Breast epithelium (tissue), 4 donors: ENCODE measurements around the gene SPSB1. TPM values are rescaled to one million over a fixed set of nuclear protein-coding genes. Genes with fewer than 3 reads are reported as not detected.

Experiments
- DNase-seq, 2 donors: peaks; one replicate each; pipeline ENCODE4 v3.0.0-alpha.2; 2019; ENCODE audit warnings: low spot score in 2 of 2
- H3K27ac ChIP-seq, 2 donors: fragments of 200-600 bp; sonication (generic) in 1 of 2; one replicate each; pipeline ENCODE4 v1.5.1; 2016 to 2019; ENCODE audit warnings: mild to moderate bottlenecking in 1 of 2
- H3K27me3 ChIP-seq, 2 donors: fragments of 200-600 bp; sonication (generic) in 1 of 2; one replicate each; pipeline versions ENCODE4 v1.5.1 to v1.6.0; 2017 to 2019; ENCODE audit warnings: control low read depth in 1 of 2, mild to moderate bottlenecking in 1 of 2
- H3K36me3 ChIP-seq: fragments of 200-600 bp; one replicate; pipeline ENCODE4 v1.5.1; 2019
- H3K4me1 ChIP-seq, 2 donors: fragments of 200-600 bp; sonication (generic); one replicate each; pipeline ENCODE4 v1.5.1; 2016 to 2019; ENCODE audit warnings: control low read depth in 1 of 2
- H3K4me3 ChIP-seq, 3 donors: fragments of 200-600 bp; sonication (generic); 1 replicate in 2 of 3; 2 replicates in 1 of 3; pipeline ENCODE4 v1.5.1; 2016 to 2019; ENCODE audit warnings: mild to moderate bottlenecking in 3 of 3, moderate library complexity in 2 of 3
- H3K9me3 ChIP-seq, 2 donors: fragments of 200-600 bp; sonication (generic) in 1 of 2; one replicate each; pipeline ENCODE4 v1.5.1; 2016 to 2019; ENCODE audit warnings: control low read depth in 1 of 2
- POLR2A ChIP-seq: fragments of 450-650 bp; IDR thresholded peaks from one replicate; pipeline ENCODE4 v1.6.1; 2016; ENCODE audit warnings: antibody characterized with exemption, mild to moderate bottlenecking, moderate library complexity
- POLR2AphosphoS5 ChIP-seq, 3 donors: sonication (generic); formaldehyde crosslinking; IDR thresholded peaks; one replicate each; pipeline ENCODE4 v1.6.1; 2017; ENCODE audit warnings: antibody characterized with exemption in 3 of 3
- intact Hi-C: fragments of 100-400 bp; cut with DNase I; formaldehyde crosslinking; loops from one replicate; pipeline ENCODE4 v1.15.1; 2023; ENCODE audit warnings: low total_unique reads
- total RNA-seq, 3 donors: library from RNA; depleted of rRNA; stranded (reverse); fragments of >200 nt; gene quantifications; one replicate each; pipeline ENCODE4 v1.1.0, GENCODE V29; 2016
- TF ChIP-seq, protein P1 (sequence below), 3 donors: fragments of 450-650 bp; IDR thresholded peaks; one replicate each; pipeline ENCODE4 v1.5.1; 2016 to 2017; ENCODE audit warnings: antibody characterized with exemption in 3 of 3, mild to moderate bottlenecking in 3 of 3, moderate library complexity in 3 of 3

The SPSB1 gene
- total RNA-seq, 3 donors from 2014 or later, result 30.6 to 52.5 (median 34.4) TPM

DNA sequence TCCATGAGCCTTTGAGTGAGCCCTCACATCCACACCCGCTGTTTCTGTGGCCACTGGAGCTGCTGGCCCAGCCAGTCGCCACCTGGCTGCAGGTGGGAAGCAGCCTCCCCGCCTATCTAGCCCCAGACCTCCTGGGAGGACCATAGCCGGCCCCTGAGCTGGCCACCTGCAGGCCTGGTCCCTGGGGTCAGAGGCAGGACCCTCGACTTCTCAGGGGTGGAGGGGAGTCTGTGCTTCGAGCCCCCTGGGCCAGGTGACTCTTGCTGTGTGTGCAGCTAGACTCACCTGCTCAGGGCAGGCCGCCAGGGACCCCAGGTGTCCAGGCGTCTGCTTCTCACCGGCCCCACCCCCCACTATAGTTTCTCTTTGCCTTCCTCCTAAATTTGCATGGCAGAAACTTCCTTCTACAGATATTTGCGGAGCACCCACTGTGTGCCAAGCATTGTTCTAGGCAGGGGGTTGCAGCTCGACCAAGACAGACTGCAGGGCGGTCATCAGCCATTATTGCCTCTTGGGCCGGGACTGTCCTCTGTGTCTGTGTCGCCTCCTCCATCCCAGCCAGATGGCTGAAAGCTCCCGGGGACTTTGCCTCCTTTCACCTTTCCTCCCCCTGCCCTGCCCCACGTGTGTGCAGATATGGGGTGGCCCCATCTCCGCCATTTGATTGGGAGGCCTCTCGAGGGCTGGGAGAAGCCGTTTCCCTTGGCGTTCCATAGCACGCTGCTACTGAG lies 27.3 kb downstream of the SPSB1 start:
- H3K9me3 ChIP-seq, result no peaks in the 10 kb centered on the region
- H3K4me1 ChIP-seq, result peaks cover 2 to 3% of the 10 kb centered on the region in 2 donors
- no peaks in the 10 kb centered on the region for H3K27me3 ChIP-seq
- H3K27ac ChIP-seq, result no peak overlapping the region
- no peak for TF ChIP-seq POLR2A
- DNase-seq, result no peak
- H3K36me3 ChIP-seq, result no peaks in the 10 kb centered on the region
- no peak overlapping the region for H3K4me3 ChIP-seq
- intact Hi-C loops, result loop anchor here (5.0 kb wide), 1 partner anchor 867 kb away; no protein-coding TSS in a partner anchor

GRCh38 chr1:9320520-9321479 lies 28.1 kb downstream of the SPSB1 start:
- H3K27me3 ChIP-seq, result no peaks in the 10 kb centered on the region
- TF ChIP-seq POLR2A (no peak), POLR2AphosphoS5 (IDR thresholded peaks at IDR 0.05) (no peak)
- TF ChIP-seq, protein P1, sequence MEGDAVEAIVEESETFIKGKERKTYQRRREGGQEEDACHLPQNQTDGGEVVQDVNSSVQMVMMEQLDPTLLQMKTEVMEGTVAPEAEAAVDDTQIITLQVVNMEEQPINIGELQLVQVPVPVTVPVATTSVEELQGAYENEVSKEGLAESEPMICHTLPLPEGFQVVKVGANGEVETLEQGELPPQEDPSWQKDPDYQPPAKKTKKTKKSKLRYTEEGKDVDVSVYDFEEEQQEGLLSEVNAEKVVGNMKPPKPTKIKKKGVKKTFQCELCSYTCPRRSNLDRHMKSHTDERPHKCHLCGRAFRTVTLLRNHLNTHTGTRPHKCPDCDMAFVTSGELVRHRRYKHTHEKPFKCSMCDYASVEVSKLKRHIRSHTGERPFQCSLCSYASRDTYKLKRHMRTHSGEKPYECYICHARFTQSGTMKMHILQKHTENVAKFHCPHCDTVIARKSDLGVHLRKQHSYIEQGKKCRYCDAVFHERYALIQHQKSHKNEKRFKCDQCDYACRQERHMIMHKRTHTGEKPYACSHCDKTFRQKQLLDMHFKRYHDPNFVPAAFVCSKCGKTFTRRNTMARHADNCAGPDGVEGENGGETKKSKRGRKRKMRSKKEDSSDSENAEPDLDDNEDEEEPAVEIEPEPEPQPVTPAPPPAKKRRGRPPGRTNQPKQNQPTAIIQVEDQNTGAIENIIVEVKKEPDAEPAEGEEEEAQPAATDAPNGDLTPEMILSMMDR (IDR thresholded peaks at IDR 0.05), result no peak
- H3K4me3 ChIP-seq, result peak overlapping the region in 1 of 3 donors; percentile 16
- no peaks in the 10 kb centered on the region for H3K9me3 ChIP-seq
- peaks cover 9 to 12% of the 10 kb centered on the region in 2 donors for H3K4me1 ChIP-seq
- no peaks in the 10 kb centered on the region for H3K36me3 ChIP-seq
- no peak for DNase-seq
- peak overlapping the region; percentile 34 to 43 for H3K27ac ChIP-seq
- intact Hi-C loops, result no loop called here

DNA sequence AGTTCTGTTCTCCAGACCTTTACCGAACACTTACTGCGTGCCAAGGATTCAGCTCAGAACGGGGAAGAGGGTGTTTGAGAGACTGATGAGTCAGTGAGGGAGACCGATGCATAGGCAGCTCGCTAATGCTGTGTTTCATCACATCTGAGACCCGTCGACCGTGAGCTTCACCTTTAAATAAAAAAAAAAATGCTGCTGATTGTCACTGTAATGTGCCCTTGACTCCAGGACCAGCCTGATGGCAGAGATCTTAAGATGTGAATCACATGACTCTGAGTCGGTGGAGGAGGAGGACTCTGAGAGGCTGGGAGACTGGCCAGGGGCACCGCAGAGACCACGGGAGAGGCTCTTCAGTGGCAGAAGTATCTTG lies 28.8 kb downstream of the SPSB1 start:
- Histone ChIP-seq H3K9me3 (no peaks in the 10 kb centered on the region), H3K4me3 (peak overlapping the region in 1 of 3 donors; percentile 16), H3K27ac (peak overlapping the region; percentile 14 to 34), H3K36me3 (no peaks in the 10 kb centered on the region), H3K4me1 (peaks cover 9 to 18% of the 10 kb centered on the region in 2 donors), H3K27me3 (no peaks in the 10 kb centered on the region)
- intact Hi-C loops, result no loop called here
- no peak for DNase-seq
- TF ChIP-seq POLR2AphosphoS5 (IDR thresholded peaks at IDR 0.05), result no peak
- TF ChIP-seq POLR2A, result no peak
- TF ChIP-seq, protein P1 (IDR thresholded peaks at IDR 0.05), result no peak

GRCh38 chr1:9321986-9322660 lies 29.4 kb downstream of the SPSB1 start:
- no peak for TF ChIP-seq POLR2AphosphoS5 (IDR thresholded peaks at IDR 0.05)
- TF ChIP-seq, protein P1 (IDR thresholded peaks at IDR 0.05), result no peak
- peaks cover 9 to 18% of the 10 kb centered on the region in 2 donors for H3K4me1 ChIP-seq

GRCh38 chr1:9322661-9323244 lies 30.1 kb downstream of the SPSB1 start:
- Histone ChIP-seq H3K9me3 (no peaks in the 10 kb centered on the region), H3K27ac (no peak overlapping the region), H3K36me3 (no peaks in the 10 kb centered on the region), H3K4me1 (peaks cover 9 to 18% of the 10 kb centered on the region in 2 donors), H3K27me3 (no peaks in the 10 kb centered on the region), H3K4me3 (no peak overlapping the region)
- TF ChIP-seq, protein P1 (IDR thresholded peaks at IDR 0.05), result no peak
- TF ChIP-seq POLR2AphosphoS5 (IDR thresholded peaks at IDR 0.05) (no peak), POLR2A (no peak)
- intact Hi-C loops, result no loop called here
- DNase-seq, result no peak

More at GRCh38 chr1:9321986-9322660, 29.4 kb downstream of the SPSB1 start:
- no peaks in the 10 kb centered on the region for H3K36me3 ChIP-seq
- H3K4me3 ChIP-seq, result no peak overlapping the region
- DNase-seq, result no peak
- H3K9me3 ChIP-seq, result no peaks in the 10 kb centered on the region
- intact Hi-C loops, result no loop called here
- no peaks in the 10 kb centered on the region for H3K27me3 ChIP-seq
- H3K27ac ChIP-seq, result peak overlapping the region in 1 of 2 donors; percentile 14
